HG03439 (cell line): ENCODE measurements around the gene TRPM3.

ENCODE experiments used
- ATAC-seq: cut with Tn5 transposase; IDR thresholded peaks from one replicate; pipeline ENCODE4 v1.9.1; 2021; ENCODE audit warnings: mild to moderate bottlenecking, moderate library complexity; ENCODE audit not compliant: unreplicated experiment

The TRPM3 gene

GRCh38 chr9:71098801-71099200 lies 22.6 kb downstream of the TRPM3 start:
- ATAC-seq, result no peak

DNA sequence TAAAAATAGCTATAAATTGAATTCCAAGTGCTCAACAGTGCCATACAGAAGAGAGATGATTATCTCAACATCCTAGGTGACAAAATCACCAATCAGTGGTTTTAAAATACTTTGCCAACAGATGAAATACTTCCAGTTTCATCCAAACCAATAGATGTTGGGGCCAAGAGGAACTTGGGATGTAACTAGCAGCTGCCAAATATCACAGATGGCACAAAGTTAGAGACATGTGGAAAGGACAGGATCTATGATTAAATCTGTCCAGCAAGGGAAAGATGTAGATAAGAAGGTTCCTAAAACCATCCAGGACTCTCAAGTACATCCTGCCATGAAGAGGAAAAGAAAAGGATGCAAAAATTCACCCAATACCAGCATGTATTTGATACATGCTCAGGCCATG lies 23.8 kb downstream of the TRPM3 start:
- no peak for ATAC-seq

- ATAC-seq, result no peak
Measured at GRCh38 chr9:71096421-71097108, 24.9 kb downstream of the TRPM3 start.

DNA sequence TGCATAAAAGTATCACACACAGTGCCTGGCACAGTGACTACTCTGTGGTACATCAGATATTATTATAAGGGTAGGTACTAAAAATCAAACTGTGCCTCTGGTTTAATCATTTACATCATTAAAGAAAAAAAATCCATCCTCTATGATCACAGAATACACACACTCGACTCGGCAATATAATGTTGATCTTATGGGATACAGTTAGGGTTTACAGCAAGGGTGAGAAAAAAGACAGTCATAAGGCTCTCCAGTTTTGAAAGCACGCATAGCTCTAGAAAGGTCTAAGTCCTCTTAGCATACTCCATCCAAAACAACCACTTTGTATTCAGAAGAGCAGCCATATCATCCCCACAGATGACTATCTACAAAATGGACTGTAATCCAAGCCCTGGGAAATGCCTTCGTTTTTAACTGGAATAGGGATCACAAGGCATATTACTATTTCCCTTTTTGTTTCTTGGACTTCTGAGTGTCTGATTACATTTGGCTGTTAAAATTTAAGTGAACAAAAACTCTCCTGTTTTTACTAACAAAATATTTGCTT lies 26.6 kb downstream of the TRPM3 start:
- ATAC-seq, result no peak

DNA sequence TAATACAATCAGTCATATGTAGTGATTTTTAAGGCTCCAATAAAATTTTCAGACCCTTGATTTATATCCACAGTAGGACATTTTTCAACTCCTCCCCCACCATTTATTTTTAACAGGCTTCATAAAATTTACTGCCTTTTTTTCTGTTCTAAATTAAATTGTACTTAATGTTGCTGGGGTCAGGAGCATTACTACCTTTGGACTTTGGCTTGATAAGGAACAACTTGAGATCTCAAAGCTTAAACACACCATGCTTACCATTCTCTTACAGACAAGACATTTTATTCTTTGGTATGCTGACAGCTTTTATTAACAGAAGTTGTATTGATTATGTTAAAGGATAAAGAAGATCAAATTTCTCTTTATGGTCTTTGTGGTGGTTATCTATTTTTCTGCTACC lies 30.5 kb downstream of the TRPM3 start:
- ATAC-seq, result no peak

GRCh38 chr9:71079451-71079850 lies 42.0 kb downstream of the TRPM3 start:
- ATAC-seq, result no peak

- ATAC-seq, result no peak
Measured at GRCh38 chr9:71076096-71076495, 45.3 kb downstream of the TRPM3 start.

DNA sequence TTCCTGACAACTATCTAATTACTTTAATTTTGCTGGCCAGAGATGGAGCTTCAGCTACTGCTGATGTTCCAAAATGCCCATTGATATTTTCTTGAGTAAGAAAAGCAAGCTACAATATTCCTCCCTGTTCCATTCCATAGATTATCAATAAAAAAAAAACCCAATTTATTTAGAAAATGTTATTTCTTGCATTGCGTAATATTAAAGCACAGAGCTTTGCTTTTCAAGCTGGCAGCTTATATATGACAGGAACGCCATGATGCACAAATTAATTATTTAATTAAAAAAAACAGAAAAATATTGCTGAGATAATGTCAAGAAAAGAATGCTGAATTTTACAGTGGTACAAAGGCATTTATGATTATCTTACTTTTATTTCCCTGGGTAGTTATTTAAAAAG lies 47.9 kb downstream of the TRPM3 start:
- ATAC-seq, result no peak

DNA sequence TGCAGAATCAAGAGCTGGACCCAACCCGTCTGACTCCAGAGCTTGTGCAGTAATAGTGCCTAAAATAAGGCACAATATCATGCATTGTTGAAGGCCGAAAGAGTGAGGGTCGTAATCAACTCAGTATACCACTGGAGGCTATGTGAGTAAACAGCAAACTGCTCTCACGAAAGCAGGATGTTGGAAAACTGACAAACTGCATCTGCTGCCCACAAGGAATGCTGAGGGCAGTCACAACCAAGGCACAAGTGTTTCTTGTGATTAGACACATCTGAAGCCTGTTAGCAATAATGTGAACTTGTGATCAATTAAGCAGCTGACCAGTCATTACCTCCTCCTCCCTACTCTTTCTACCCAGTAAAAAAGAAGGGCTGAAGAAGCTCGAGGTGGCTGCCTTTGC lies 48.8 kb downstream of the TRPM3 start:
- ATAC-seq, result no peak

DNA sequence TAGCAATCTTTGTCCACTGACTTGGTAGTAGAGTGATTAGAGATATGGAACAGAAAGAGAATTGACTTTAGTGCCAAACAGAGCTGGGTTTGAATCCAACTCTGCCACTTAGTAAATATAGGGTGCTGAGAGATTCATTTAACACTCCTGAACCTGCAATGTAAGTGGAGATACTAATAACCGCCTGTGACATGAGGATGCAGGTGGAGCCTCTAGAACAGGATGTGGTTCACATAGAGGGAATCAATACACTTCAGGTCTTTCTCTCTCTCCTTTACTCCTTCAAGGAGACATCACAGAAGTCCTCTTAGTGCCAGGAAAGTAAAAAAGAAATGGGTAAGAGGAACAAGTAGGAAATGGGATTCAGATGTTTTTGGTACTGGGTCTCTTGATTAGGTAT lies 49.8 kb downstream of the TRPM3 start:
- ATAC-seq, result no peak

- ATAC-seq, result no peak
Measured at GRCh38 chr9:71058660-71059059, 62.8 kb downstream of the TRPM3 start.

- no peak for ATAC-seq
Measured at GRCh38 chr9:71052287-71052686, 69.1 kb downstream of the TRPM3 start.

DNA sequence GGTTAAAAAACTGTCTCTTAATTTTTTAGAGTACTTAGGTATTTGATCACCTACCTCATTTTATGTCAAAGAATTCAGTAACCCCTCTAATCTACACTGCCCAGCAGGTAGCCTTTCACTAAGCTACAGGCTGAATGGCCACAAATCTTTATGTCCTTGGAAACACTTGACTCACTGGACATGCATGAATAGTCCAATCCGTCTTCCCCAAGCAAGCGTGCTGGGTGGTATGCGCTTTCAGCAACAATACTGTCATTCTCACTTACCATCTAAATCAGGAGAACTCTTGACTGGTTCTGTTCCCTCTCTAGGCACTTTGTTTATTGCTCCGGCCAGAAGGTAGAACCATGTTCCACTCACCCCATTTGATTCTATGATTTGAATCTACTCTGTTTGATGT lies 73.1 kb downstream of the TRPM3 start:
- no peak for ATAC-seq

GRCh38 chr9:71042448-71042990 lies 78.9 kb downstream of the TRPM3 start:
- no peak for ATAC-seq

- no peak for ATAC-seq
Measured at GRCh38 chr9:71037521-71037920, 83.9 kb downstream of the TRPM3 start.

- ATAC-seq, result no peak
Measured at GRCh38 chr9:71036501-71036900, 84.9 kb downstream of the TRPM3 start.

- no peak for ATAC-seq
Measured at GRCh38 chr9:71032779-71033178, 88.6 kb downstream of the TRPM3 start.

GRCh38 chr9:71025728-71026127 lies 95.7 kb downstream of the TRPM3 start:
- no peak for ATAC-seq

DNA sequence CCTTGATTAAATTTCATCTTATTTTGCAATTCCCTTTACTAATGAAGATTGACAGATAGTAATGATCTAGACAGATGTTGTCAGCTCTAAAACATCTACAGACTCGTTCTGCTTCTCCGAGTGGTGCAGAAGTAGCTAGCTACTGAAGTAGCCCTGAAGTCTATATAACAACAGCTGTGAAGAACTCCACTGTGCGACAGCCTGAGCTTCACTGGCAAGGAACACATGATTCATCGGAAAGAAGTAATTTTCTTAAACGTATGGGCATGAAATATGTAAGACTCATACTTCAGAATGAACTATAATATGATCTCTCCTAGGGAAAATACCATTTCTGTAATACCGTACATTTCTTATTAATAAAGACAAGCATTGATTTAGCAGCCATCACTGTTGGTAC lies 96.2 kb downstream of the TRPM3 start:
- no peak for ATAC-seq

GRCh38 chr9:71010258-71010657 lies 111.2 kb downstream of the TRPM3 start:
- ATAC-seq, result no peak

DNA sequence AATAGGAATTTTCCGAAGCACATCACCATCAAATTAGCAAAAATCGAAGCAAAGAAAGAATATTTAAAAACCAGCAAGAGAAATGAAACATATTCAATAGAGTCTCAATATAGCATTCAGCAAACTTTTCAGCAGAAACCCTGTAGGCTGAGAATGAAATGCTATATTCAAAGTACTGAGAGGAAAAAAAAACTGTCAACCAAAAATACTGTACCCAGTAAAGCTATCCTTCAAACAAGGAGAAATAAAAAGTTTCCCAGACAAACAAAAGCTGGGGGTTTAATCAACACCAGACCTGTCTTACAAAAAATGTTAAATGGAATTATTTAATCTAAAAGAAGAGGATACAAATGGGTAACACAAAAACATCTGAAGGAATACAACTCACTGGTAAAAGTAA lies 116.0 kb downstream of the TRPM3 start:
- ATAC-seq, result no peak

GRCh38 chr9:71004196-71004595 lies 117.2 kb downstream of the TRPM3 start:
- no peak for ATAC-seq

GRCh38 chr9:71003346-71003745 lies 118.1 kb downstream of the TRPM3 start:
- no peak for ATAC-seq
